ENCODE data around the gene FARP1.

The FARP1 gene

GRCh38 chr13:98427331-98427995 is 284.6 kb downstream of the FARP1 start:
- Histone ChIP-seq H3K36me3 (ENCODE audit: control insufficient read depth, insufficient read depth, low read length, severe bottlenecking) (peaks cover 11% of the 10 kb centered on the region), H3K9me3 (ENCODE audit: control insufficient read depth, low read length) (no peaks in the 10 kb centered on the region), H3K4me3 (ENCODE audit: low read length) (no peak overlapping the region), H3K9ac (ENCODE audit: low read length) (no peak overlapping the region), H3K4me1 (ENCODE audit: control insufficient read depth, insufficient read depth, low read length) (no peaks in the 10 kb centered on the region), H3K27me3 (replicated peaks; ENCODE audit: control insufficient read depth, insufficient read depth, low read length) (no peaks in the 10 kb centered on the region)
- DNase-seq (ENCODE audit: low read depth), result no peak

- DNase-seq (ENCODE audit: low read depth), result no peak
- no peak overlapping the region for H3K4me3 ChIP-seq (ENCODE audit: low read length)
- H3K9ac ChIP-seq (ENCODE audit: low read length), result no peak overlapping the region
- H3K4me1 ChIP-seq (ENCODE audit: control insufficient read depth, insufficient read depth, low read length), result no peaks in the 10 kb centered on the region
- H3K9me3 ChIP-seq (ENCODE audit: control insufficient read depth, low read length), result no peaks in the 10 kb centered on the region
- H3K27me3 ChIP-seq (replicated peaks; ENCODE audit: control insufficient read depth, insufficient read depth, low read length), result no peaks in the 10 kb centered on the region
- H3K36me3 ChIP-seq (ENCODE audit: control insufficient read depth, insufficient read depth, low read length, severe bottlenecking), result peaks cover 11% of the 10 kb centered on the region
These were observed 285.5 kb downstream of the FARP1 start for GRCh38 chr13:98428256-98428966.

DNA sequence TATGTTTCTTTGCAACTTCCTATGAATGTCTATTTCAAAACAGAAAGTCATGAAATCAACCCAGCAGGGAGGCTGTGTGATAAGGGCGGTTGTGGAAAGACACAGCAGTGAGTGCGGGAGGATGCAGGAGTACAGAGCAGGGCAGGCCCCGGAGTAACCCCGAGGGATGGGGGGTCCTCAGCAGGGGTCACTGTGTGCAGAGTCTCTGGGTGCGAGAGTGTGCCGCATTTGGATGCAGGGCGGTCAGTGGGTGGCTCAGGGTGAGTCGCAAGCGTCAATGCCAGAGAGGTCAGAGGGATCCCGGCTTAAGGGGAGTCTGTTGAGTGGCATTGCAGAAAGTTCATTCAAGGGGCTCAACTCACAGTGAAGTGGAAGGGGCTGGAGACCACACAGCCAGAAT is 286.2 kb downstream of the FARP1 start:
- H3K4me1 ChIP-seq (ENCODE audit: control insufficient read depth, insufficient read depth, low read length), result no peaks in the 10 kb centered on the region
- H3K4me3 ChIP-seq (ENCODE audit: low read length), result no peak overlapping the region
- H3K9ac ChIP-seq (ENCODE audit: low read length), result no peak overlapping the region
- H3K9me3 ChIP-seq (ENCODE audit: control insufficient read depth, low read length), result no peaks in the 10 kb centered on the region
- H3K36me3 ChIP-seq (ENCODE audit: control insufficient read depth, insufficient read depth, low read length, severe bottlenecking), result peaks cover 11% of the 10 kb centered on the region
- DNase-seq (ENCODE audit: low read depth), result no peak
- no peaks in the 10 kb centered on the region for H3K27me3 ChIP-seq (replicated peaks; ENCODE audit: control insufficient read depth, insufficient read depth, low read length)

- Histone ChIP-seq H3K9me3 (ENCODE audit: control insufficient read depth, low read length) (no peaks in the 10 kb centered on the region), H3K4me3 (ENCODE audit: low read length) (no peak overlapping the region), H3K9ac (ENCODE audit: low read length) (no peak overlapping the region), H3K27me3 (replicated peaks; ENCODE audit: control insufficient read depth, insufficient read depth, low read length) (no peaks in the 10 kb centered on the region), H3K4me1 (ENCODE audit: control insufficient read depth, insufficient read depth, low read length) (no peaks in the 10 kb centered on the region), H3K36me3 (ENCODE audit: control insufficient read depth, insufficient read depth, low read length, severe bottlenecking) (peaks cover 11% of the 10 kb centered on the region)
- DNase-seq (ENCODE audit: low read depth), result no peak
These were observed 286.6 kb downstream of the FARP1 start for GRCh38 chr13:98429531-98429930.

DNA sequence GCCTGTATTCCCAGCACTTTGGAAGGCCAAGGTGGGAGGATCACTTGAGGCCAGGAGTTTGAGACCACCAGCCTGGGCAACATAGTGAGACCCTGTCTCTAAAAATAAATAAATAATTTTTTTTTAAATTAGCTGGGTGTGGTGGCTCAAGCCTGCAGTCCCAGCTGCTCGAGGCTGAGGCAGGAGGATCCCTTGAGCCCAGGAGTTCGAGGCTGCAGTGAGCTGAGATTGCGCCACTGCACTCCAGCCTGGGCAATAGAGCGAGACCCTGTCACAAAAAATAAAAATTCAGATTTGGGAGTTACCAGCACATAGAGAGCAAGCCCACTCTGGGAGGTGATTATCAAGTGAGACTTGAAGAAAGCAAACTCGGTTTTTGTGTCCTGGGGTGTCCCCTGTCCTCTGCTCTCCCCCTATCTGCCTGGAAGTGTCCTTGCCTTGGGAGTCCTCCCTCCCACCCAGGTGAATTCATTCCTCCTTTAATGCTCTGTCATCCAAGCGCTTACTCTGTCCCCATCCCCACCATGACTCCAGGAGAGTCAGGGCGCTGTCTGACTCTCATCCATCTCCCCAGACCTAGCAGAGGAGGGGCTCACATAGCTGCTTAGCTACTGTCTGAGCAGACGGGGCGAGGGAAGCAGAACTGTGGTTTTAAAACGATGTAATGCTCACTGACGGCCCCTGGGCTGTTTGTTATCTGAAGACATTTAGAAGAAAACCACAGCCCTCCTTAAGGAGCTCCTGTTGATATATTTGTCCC is 287.3 kb downstream of the FARP1 start:
- no peaks in the 10 kb centered on the region for H3K4me1 ChIP-seq (ENCODE audit: control insufficient read depth, insufficient read depth, low read length)
- H3K36me3 ChIP-seq (ENCODE audit: control insufficient read depth, insufficient read depth, low read length, severe bottlenecking), result peaks cover 11% of the 10 kb centered on the region
- DNase-seq (ENCODE audit: low read depth), result no peak
- H3K27me3 ChIP-seq (replicated peaks; ENCODE audit: control insufficient read depth, insufficient read depth, low read length), result no peaks in the 10 kb centered on the region
- no peaks in the 10 kb centered on the region for H3K9me3 ChIP-seq (ENCODE audit: control insufficient read depth, low read length)
- no peak overlapping the region for H3K4me3 ChIP-seq (ENCODE audit: low read length)
- no peak overlapping the region for H3K9ac ChIP-seq (ENCODE audit: low read length)

GRCh38 chr13:98432638-98433037 is 289.7 kb downstream of the FARP1 start:
- H3K9me3 ChIP-seq (ENCODE audit: control insufficient read depth, low read length), result no peaks in the 10 kb centered on the region
- H3K36me3 ChIP-seq (ENCODE audit: control insufficient read depth, insufficient read depth, low read length, severe bottlenecking), result peaks cover 10% of the 10 kb centered on the region
- no peaks in the 10 kb centered on the region for H3K4me1 ChIP-seq (ENCODE audit: control insufficient read depth, insufficient read depth, low read length)
- no peak overlapping the region for H3K9ac ChIP-seq (ENCODE audit: low read length)
- H3K4me3 ChIP-seq (ENCODE audit: low read length), result no peak overlapping the region
- no peak for DNase-seq (ENCODE audit: low read depth)
- no peaks in the 10 kb centered on the region for H3K27me3 ChIP-seq (replicated peaks; ENCODE audit: control insufficient read depth, insufficient read depth, low read length)

DNA sequence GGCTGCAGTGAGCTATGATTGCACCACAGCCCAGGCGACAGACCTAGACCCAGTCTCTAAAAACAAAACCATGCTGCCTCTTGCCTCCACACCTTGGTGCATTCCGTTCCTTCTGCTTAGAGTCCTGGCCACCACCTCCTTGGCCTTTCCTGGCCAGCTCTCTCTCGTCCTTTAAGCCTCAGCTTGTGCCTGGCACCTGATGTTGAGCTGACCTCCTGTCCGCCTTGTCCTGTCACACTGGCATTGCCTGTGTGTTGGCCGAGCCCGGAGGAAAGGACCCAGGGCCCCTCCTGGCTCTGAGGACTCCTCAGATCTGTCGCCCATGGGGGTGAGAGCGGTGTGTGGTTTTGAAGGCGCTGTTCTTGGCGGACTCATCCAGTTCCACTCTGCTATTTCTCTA is 290.8 kb downstream of the FARP1 start:
- DNase-seq (ENCODE audit: low read depth), result no peak
- Histone ChIP-seq H3K4me1 (ENCODE audit: control insufficient read depth, insufficient read depth, low read length) (no peaks in the 10 kb centered on the region), H3K9ac (ENCODE audit: low read length) (no peak overlapping the region), H3K4me3 (ENCODE audit: low read length) (no peak overlapping the region), H3K36me3 (ENCODE audit: control insufficient read depth, insufficient read depth, low read length, severe bottlenecking) (peaks cover 4% of the 10 kb centered on the region), H3K9me3 (ENCODE audit: control insufficient read depth, low read length) (no peaks in the 10 kb centered on the region), H3K27me3 (replicated peaks; ENCODE audit: control insufficient read depth, insufficient read depth, low read length) (no peaks in the 10 kb centered on the region)

GRCh38 chr13:98434060-98434459 is 291.2 kb downstream of the FARP1 start:
- no peak overlapping the region for H3K9ac ChIP-seq (ENCODE audit: low read length)
- no peaks in the 10 kb centered on the region for H3K9me3 ChIP-seq (ENCODE audit: control insufficient read depth, low read length)
- no peak for DNase-seq (ENCODE audit: low read depth)
- H3K27me3 ChIP-seq (replicated peaks; ENCODE audit: control insufficient read depth, insufficient read depth, low read length), result no peaks in the 10 kb centered on the region
- H3K36me3 ChIP-seq (ENCODE audit: control insufficient read depth, insufficient read depth, low read length, severe bottlenecking), result peaks cover 4% of the 10 kb centered on the region
- no peak overlapping the region for H3K4me3 ChIP-seq (ENCODE audit: low read length)
- no peaks in the 10 kb centered on the region for H3K4me1 ChIP-seq (ENCODE audit: control insufficient read depth, insufficient read depth, low read length)

- Histone ChIP-seq H3K9ac (ENCODE audit: low read length) (no peak overlapping the region), H3K9me3 (ENCODE audit: control insufficient read depth, low read length) (no peaks in the 10 kb centered on the region), H3K4me3 (ENCODE audit: low read length) (no peak overlapping the region), H3K4me1 (ENCODE audit: control insufficient read depth, insufficient read depth, low read length) (no peaks in the 10 kb centered on the region), H3K36me3 (ENCODE audit: control insufficient read depth, insufficient read depth, low read length, severe bottlenecking) (peaks cover 4% of the 10 kb centered on the region), H3K27me3 (replicated peaks; ENCODE audit: control insufficient read depth, insufficient read depth, low read length) (no peaks in the 10 kb centered on the region)
- DNase-seq (ENCODE audit: low read depth), result no peak
These were observed 292.5 kb downstream of the FARP1 start for GRCh38 chr13:98435376-98435775.

- no peaks in the 10 kb centered on the region for H3K4me1 ChIP-seq (ENCODE audit: control insufficient read depth, insufficient read depth, low read length)
- H3K27me3 ChIP-seq (replicated peaks; ENCODE audit: control insufficient read depth, insufficient read depth, low read length), result no peaks in the 10 kb centered on the region
- DNase-seq (ENCODE audit: low read depth), result no peak
- peaks cover 4% of the 10 kb centered on the region for H3K36me3 ChIP-seq (ENCODE audit: control insufficient read depth, insufficient read depth, low read length, severe bottlenecking)
- no peak overlapping the region for H3K4me3 ChIP-seq (ENCODE audit: low read length)
- no peak overlapping the region for H3K9ac ChIP-seq (ENCODE audit: low read length)
- H3K9me3 ChIP-seq (ENCODE audit: control insufficient read depth, low read length), result no peaks in the 10 kb centered on the region
These were observed 293.5 kb downstream of the FARP1 start for GRCh38 chr13:98436233-98436910.

Measured in adipocyte (in vitro differentiated cells).